Osteocyte (in vitro differentiated cells): ENCODE data around the gene RGS18. TPM values are rescaled to one million over a fixed set of nuclear protein-coding genes. Genes with fewer than 3 reads are reported as not detected.

Experiments used
- DNase-seq: peaks from one replicate; pipeline ENCODE4 v3.0.0; 2021; ENCODE audit warnings: mixed read lengths; ENCODE audit not compliant: unreplicated experiment; ENCODE audit errors: extremely low spot score
- H3K27ac Mint-ChIP-seq: one replicate; pipeline ENCODE4 v1.8.0; 2021; ENCODE audit warnings: mild to moderate bottlenecking, mixed read lengths; ENCODE audit not compliant: unreplicated experiment
- H3K27me3 Mint-ChIP-seq: one replicate; pipeline ENCODE4 v1.8.0; 2021; ENCODE audit warnings: mixed read lengths; ENCODE audit not compliant: unreplicated experiment
- H3K36me3 Mint-ChIP-seq: one replicate; pipeline ENCODE4 v1.8.0; 2021; ENCODE audit warnings: mixed read lengths; ENCODE audit not compliant: unreplicated experiment
- H3K4me1 Mint-ChIP-seq: one replicate; pipeline ENCODE4 v1.8.0; 2021; ENCODE audit warnings: mixed read lengths; ENCODE audit not compliant: unreplicated experiment
- H3K4me3 Mint-ChIP-seq: one replicate; pipeline ENCODE4 v1.8.0; 2021; ENCODE audit warnings: mild to moderate bottlenecking, moderate library complexity, mixed read lengths; ENCODE audit not compliant: unreplicated experiment
- H3K9me3 Mint-ChIP-seq: one replicate; pipeline ENCODE4 v1.8.0; 2021; ENCODE audit warnings: mixed read lengths; ENCODE audit not compliant: unreplicated experiment
- total RNA-seq: library from RNA; stranded (reverse); gene quantifications from 2 replicates; pipeline ENCODE4 v1.2.1, GENCODE V29; 2021
- TF ChIP-seq, protein P1 (sequence below): fragments of 200-600 bp; sonication (generic); IDR thresholded peaks from 2 replicates; pipeline ENCODE4 v1.5.0; 2021; ENCODE audit warnings: antibody characterized with exemption, mild to moderate bottlenecking, moderate library complexity

Gene RGS18
- total RNA-seq, 1 donor from 2014 or later, result not detected

DNA sequence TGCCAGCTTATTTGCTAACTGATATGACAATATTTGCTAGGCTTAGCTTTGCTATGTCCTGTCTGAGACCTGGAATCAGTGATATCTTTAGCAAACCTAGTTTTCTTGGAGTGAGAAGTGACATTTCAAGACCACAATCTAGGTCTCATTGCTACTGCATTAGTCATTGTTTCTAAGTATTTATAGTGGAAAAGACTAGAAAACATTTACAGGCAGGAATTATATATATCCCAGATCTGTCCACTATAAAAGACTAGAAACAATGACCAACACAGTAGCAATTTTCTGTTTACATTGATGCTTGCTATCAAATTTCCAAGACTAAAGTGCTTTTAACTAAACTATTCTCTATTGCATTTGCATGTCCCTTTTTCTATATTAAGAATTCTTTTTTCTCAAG, 5.0 kb upstream of the RGS18 start:
- Mint-ChIP-seq H3K4me1 (peaks cover 5% of the 10 kb centered on the region), H3K27ac (no peak overlapping the region), H3K4me3 (no peak overlapping the region), H3K36me3 (no peaks in the 10 kb centered on the region), H3K27me3 (no peaks in the 10 kb centered on the region), H3K9me3 (no peaks in the 10 kb centered on the region)
- TF ChIP-seq, protein P1, sequence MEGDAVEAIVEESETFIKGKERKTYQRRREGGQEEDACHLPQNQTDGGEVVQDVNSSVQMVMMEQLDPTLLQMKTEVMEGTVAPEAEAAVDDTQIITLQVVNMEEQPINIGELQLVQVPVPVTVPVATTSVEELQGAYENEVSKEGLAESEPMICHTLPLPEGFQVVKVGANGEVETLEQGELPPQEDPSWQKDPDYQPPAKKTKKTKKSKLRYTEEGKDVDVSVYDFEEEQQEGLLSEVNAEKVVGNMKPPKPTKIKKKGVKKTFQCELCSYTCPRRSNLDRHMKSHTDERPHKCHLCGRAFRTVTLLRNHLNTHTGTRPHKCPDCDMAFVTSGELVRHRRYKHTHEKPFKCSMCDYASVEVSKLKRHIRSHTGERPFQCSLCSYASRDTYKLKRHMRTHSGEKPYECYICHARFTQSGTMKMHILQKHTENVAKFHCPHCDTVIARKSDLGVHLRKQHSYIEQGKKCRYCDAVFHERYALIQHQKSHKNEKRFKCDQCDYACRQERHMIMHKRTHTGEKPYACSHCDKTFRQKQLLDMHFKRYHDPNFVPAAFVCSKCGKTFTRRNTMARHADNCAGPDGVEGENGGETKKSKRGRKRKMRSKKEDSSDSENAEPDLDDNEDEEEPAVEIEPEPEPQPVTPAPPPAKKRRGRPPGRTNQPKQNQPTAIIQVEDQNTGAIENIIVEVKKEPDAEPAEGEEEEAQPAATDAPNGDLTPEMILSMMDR, result no peak
- DNase-seq, result no peak

DNA sequence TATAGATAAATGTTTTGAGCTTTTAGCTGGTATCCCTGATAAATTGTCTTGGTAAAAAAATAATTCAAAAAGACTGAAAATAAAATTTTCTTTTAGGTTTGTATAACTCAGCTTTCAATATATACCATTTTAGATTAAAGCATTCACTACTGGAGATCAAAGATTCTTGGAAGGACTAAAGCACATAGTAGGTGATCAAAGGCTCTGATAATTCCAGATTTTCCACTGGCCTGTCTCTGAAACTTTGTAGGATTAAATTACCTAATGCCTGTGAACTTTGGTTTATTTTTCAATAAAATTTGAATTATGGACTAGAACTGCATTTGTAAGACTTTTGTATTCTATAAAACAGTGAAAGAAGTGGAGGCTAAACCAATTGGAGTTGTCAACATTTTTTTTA, 1.2 kb upstream of the RGS18 start:
- DNase-seq, result no peak
- Mint-ChIP-seq H3K4me3 (no peak overlapping the region), H3K36me3 (no peaks in the 10 kb centered on the region), H3K4me1 (peaks cover 10% of the 10 kb centered on the region), H3K27me3 (no peaks in the 10 kb centered on the region), H3K9me3 (peaks cover 4% of the 10 kb centered on the region), H3K27ac (no peak overlapping the region)
- TF ChIP-seq, protein P1, result no peak

DNA sequence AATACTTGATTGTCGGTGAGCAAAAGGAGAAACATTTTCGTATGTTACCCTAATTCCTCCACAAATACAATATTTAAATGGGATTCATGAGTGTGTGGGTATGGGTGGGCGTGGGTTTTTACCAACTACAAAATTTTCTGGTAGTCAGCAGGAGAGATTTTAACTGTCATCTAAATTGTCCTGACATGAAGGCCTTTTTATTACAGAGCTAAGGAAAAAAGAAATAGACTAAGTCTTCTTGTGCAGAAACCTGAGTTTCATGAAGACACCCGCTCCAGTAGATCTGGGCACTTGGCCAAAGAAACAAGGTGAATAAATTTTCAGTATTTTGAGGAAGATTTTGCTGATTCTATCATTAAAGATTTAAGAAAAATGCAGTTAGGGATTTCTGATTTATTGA, 752 bp downstream of the RGS18 start:
- H3K4me1 Mint-ChIP-seq, result peaks cover 5% of the 10 kb centered on the region
- H3K27ac Mint-ChIP-seq, result no peak overlapping the region
- H3K36me3 Mint-ChIP-seq, result no peaks in the 10 kb centered on the region
- DNase-seq, result no peak
- peaks cover 4% of the 10 kb centered on the region for H3K9me3 Mint-ChIP-seq
- TF ChIP-seq, protein P1, result no peak
- H3K27me3 Mint-ChIP-seq, result no peaks in the 10 kb centered on the region
- H3K4me3 Mint-ChIP-seq, result no peak overlapping the region

DNA sequence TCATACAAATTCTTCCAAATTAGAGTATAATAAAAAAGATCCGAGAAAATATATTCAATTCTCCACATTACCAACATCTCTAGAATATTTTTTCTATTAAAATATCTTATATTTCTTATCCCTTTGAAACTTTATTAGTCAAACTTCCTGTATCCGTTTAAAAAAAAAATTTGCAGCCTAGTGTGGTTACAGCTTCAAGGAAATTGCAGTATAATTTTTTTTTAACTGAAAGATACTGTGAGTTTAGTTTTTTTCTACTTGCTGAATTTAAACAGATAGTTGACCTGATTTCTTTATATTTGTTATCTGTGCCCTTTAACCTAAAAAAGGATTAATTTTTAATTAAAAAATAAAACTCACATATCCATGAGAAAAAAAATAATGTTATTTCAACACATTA, 1.5 kb downstream of the RGS18 start:
- Mint-ChIP-seq H3K4me1 (peaks cover 5% of the 10 kb centered on the region), H3K27ac (no peak overlapping the region), H3K27me3 (no peaks in the 10 kb centered on the region), H3K36me3 (no peaks in the 10 kb centered on the region), H3K9me3 (peaks cover 4% of the 10 kb centered on the region), H3K4me3 (no peak overlapping the region)
- TF ChIP-seq, protein P1, result no peak
- no peak for DNase-seq

DNA sequence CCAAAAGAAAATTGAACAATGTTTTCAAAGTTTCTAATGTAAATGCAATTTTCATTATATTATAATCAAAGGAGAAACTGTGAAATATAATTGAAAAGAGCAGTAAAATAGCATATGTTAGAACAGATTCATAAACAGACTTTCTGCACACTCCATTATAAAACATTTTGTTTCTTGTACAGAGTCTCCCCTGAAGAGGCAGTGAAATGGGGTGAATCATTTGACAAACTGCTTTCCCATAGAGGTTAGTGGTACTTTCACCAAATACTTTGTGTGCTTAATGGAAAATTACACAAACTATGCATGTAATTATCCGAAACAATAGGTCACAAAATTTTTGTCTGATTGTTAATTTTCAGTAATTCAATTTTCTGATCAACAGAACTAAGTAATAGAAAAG, 1.9 kb downstream of the RGS18 start:
- Mint-ChIP-seq H3K4me1 (peaks cover 5% of the 10 kb centered on the region), H3K27ac (no peak overlapping the region), H3K27me3 (no peaks in the 10 kb centered on the region), H3K9me3 (peaks cover 5% of the 10 kb centered on the region), H3K36me3 (no peaks in the 10 kb centered on the region), H3K4me3 (no peak overlapping the region)
- TF ChIP-seq, protein P1, result no peak
- DNase-seq, result no peak
